ENCODE measurements around the gene INTU.
"Not testable (repeated sequence)": the region's sequence is repeated elsewhere in the genome, so short reads cannot be mapped to it uniquely, and the experiment has no call there.

GRCh38 chr4:127655590-127655989, 22.8 kb downstream of the INTU start:
- TF ChIP-seq CTCF, POLR2A (IDR thresholded peaks at IDR 0.05): not testable (repeated sequence)
